Measurements from ENCODE around the gene TIAM2.
A peak's percentile ranks its signal among the peaks of the same experiment; 100 is the strongest.
"Not testable (repeated sequence)": the region's sequence is repeated elsewhere in the genome, so short reads cannot be mapped to it uniquely, and the experiment has no call there.

TIAM2 gene

GRCh38 chr6:154995254-154996015, at the start of gene TIAM2:
TSS of gene TIAM2 (plus strand) at chr6:154995315. CDS start at chr6:155129224, 133,909 bp downstream.
- Mint-ChIP-seq H3K4me3 (peak within 1 kb of the TSS; percentile 71), H3K36me3 (ENCODE audit: low read depth) (no peaks in the 10 kb centered on the region), H3K4me1 (ENCODE audit: low read depth) (peaks cover 11% of the 10 kb centered on the region), H3K27ac (peak within 1 kb of the TSS; percentile 27), H3K27me3 (ENCODE audit: low read depth) (peaks cover 10% of the 10 kb centered on the region), H3K9me3 (no peaks in the 10 kb centered on the region)
- peak; percentile 57 for DNase-seq (ENCODE audit: low spot score)

DNA sequence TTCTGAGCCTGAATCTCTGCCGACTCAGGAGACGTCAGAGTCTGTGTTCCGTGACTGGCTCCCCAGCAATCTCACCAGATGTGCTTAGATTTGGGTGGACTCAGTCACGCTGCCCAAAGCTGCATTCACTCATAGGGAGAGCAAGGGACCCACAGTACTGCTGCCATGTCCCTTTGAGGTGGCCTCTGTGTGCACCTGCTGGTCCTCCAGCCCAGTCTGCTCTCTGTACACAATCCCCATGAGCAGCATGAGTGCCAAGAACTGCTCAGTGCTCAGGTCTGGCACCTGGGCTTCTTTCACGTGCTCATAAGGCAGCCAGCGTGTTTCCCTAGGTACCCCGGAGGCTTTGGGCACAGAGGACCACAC, 44.2 kb upstream of the TIAM2 start:
- no peak for DNase-seq (ENCODE audit: low spot score)
- Mint-ChIP-seq H3K27ac (no peak overlapping the region), H3K4me1 (ENCODE audit: low read depth) (peaks cover 9% of the 10 kb centered on the region), H3K36me3 (ENCODE audit: low read depth) (peaks cover 7% of the 10 kb centered on the region), H3K9me3 (peaks cover 4% of the 10 kb centered on the region), H3K4me3 (no peak overlapping the region), H3K27me3 (ENCODE audit: low read depth) (no peaks in the 10 kb centered on the region)

- peaks cover 9% of the 10 kb centered on the region for H3K4me1 Mint-ChIP-seq (ENCODE audit: low read depth)
- H3K36me3 Mint-ChIP-seq (ENCODE audit: low read depth): peaks cover 7% of the 10 kb centered on the region
- no peaks in the 10 kb centered on the region for H3K27me3 Mint-ChIP-seq (ENCODE audit: low read depth)
- peak overlapping the region; percentile 55 for H3K27ac Mint-ChIP-seq
- DNase-seq (ENCODE audit: low spot score): no peak
- peak overlapping the region; percentile 2 for H3K4me3 Mint-ChIP-seq
- H3K9me3 Mint-ChIP-seq: peaks cover 4% of the 10 kb centered on the region
Measured at GRCh38 chr6:154951345-154952200, 43.5 kb upstream of the TIAM2 start.

GRCh38 chr6:154953644-154954043, 41.5 kb upstream of the TIAM2 start:
- H3K9me3 Mint-ChIP-seq: peaks cover 4% of the 10 kb centered on the region
- peaks cover 7% of the 10 kb centered on the region for H3K36me3 Mint-ChIP-seq (ENCODE audit: low read depth)
- H3K4me3 Mint-ChIP-seq: no peak overlapping the region
- no peak overlapping the region for H3K27ac Mint-ChIP-seq
- no peaks in the 10 kb centered on the region for H3K27me3 Mint-ChIP-seq (ENCODE audit: low read depth)
- H3K4me1 Mint-ChIP-seq (ENCODE audit: low read depth): peaks cover 9% of the 10 kb centered on the region
- no peak for DNase-seq (ENCODE audit: low spot score)

GRCh38 chr6:154954347-154954746, 40.8 kb upstream of the TIAM2 start:
- H3K4me3 Mint-ChIP-seq: no peak overlapping the region
- H3K27ac Mint-ChIP-seq: no peak overlapping the region
- peaks cover 9% of the 10 kb centered on the region for H3K4me1 Mint-ChIP-seq (ENCODE audit: low read depth)
- H3K27me3 Mint-ChIP-seq (ENCODE audit: low read depth): no peaks in the 10 kb centered on the region
- H3K9me3 Mint-ChIP-seq: no peaks in the 10 kb centered on the region
- H3K36me3 Mint-ChIP-seq (ENCODE audit: low read depth): peaks cover 3% of the 10 kb centered on the region
- no peak for DNase-seq (ENCODE audit: low spot score)

DNA sequence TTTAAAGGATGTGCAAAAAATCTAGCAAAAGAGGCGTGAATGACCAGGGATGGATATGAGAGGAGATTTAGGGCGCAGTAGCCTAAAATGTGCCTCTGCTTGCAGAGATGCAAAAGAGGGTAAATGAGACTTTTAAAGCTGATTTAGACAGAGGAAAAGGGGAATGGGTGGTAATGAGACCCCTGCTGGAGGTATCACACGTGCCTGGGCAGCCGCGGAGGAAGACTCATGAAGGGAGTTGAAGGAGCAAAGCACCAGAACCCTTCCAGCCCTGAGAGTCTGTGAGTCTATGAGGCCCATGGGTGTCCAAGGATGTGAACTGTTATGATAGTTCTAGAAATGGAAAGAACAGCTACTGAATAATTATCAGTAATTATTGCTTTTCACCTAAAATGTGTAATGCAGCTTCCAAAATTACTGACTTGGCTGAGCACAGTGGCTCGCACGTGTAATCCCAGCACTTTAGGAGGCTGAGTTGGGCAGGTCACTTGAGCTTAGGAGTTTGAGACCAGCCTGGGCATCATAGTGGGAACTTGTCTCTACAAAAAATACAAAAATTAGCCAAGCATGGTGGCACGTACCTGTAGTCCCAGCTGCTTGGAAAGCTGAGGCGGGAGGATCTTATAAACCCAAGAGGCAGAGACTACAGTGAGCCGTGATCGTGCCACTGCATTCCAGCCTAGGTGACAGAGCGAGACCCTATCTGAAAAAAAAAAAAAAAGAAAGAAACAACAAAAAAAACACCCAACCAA, 38.2 kb upstream of the TIAM2 start:
- Mint-ChIP-seq H3K36me3 (ENCODE audit: low read depth) (no peaks in the 10 kb centered on the region), H3K27ac (no peak overlapping the region), H3K27me3 (ENCODE audit: low read depth) (no peaks in the 10 kb centered on the region), H3K4me3 (no peak overlapping the region), H3K9me3 (no peaks in the 10 kb centered on the region), H3K4me1 (ENCODE audit: low read depth) (peaks cover 5% of the 10 kb centered on the region)
- no peak for DNase-seq (ENCODE audit: low spot score)

DNA sequence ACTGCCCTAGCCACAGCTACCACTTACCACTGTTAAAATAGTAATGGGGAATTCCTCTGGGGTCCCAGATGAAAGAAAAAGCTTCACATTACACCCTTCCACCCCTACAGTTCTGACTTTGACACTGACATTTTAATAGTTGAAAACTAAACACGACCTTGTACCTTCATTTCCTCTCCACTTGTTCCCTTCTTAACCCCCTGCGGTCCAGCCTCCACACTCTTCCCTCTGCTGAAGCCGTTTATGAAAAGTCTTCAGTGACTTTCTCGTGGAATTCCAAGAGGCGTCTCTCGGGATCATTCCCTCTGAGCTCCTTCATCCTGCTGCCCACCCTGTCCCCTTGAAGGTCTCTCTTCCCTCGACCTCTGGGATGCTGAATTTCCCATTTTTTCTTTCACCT, 36.6 kb upstream of the TIAM2 start:
- H3K36me3 Mint-ChIP-seq (ENCODE audit: low read depth): no peaks in the 10 kb centered on the region
- no peaks in the 10 kb centered on the region for H3K4me1 Mint-ChIP-seq (ENCODE audit: low read depth)
- DNase-seq (ENCODE audit: low spot score): no peak
- no peaks in the 10 kb centered on the region for H3K9me3 Mint-ChIP-seq
- H3K27me3 Mint-ChIP-seq (ENCODE audit: low read depth): no peaks in the 10 kb centered on the region
- no peak overlapping the region for H3K4me3 Mint-ChIP-seq
- H3K27ac Mint-ChIP-seq: no peak overlapping the region

- H3K4me1 Mint-ChIP-seq (ENCODE audit: low read depth): no peaks in the 10 kb centered on the region
- no peak overlapping the region for H3K4me3 Mint-ChIP-seq
- H3K36me3 Mint-ChIP-seq (ENCODE audit: low read depth): no peaks in the 10 kb centered on the region
- H3K27ac Mint-ChIP-seq: no peak overlapping the region
- H3K27me3 Mint-ChIP-seq (ENCODE audit: low read depth): no peaks in the 10 kb centered on the region
- no peaks in the 10 kb centered on the region for H3K9me3 Mint-ChIP-seq
- no peak for DNase-seq (ENCODE audit: low spot score)
Measured at GRCh38 chr6:154960299-154960843, 34.7 kb upstream of the TIAM2 start.

- Mint-ChIP-seq H3K27me3 (ENCODE audit: low read depth) (no peaks in the 10 kb centered on the region), H3K4me1 (ENCODE audit: low read depth) (no peaks in the 10 kb centered on the region), H3K4me3 (no peak overlapping the region), H3K36me3 (ENCODE audit: low read depth) (no peaks in the 10 kb centered on the region), H3K9me3 (no peaks in the 10 kb centered on the region), H3K27ac (no peak overlapping the region)
- no peak for DNase-seq (ENCODE audit: low spot score)
Measured at GRCh38 chr6:154960854-154961530, 34.1 kb upstream of the TIAM2 start.

GRCh38 chr6:154962753-154963152, 32.4 kb upstream of the TIAM2 start:
- DNase-seq (ENCODE audit: low spot score): no peak
- H3K27ac Mint-ChIP-seq: no peak overlapping the region
- no peaks in the 10 kb centered on the region for H3K36me3 Mint-ChIP-seq (ENCODE audit: low read depth)
- no peaks in the 10 kb centered on the region for H3K4me1 Mint-ChIP-seq (ENCODE audit: low read depth)
- H3K4me3 Mint-ChIP-seq: no peak overlapping the region
- no peaks in the 10 kb centered on the region for H3K9me3 Mint-ChIP-seq
- H3K27me3 Mint-ChIP-seq (ENCODE audit: low read depth): no peaks in the 10 kb centered on the region

GRCh38 chr6:154966065-154966770, 28.9 kb upstream of the TIAM2 start:
- not testable (repeated sequence) for H3K9me3 Mint-ChIP-seq; H3K4me3 Mint-ChIP-seq; H3K27ac Mint-ChIP-seq; H3K27me3 Mint-ChIP-seq (ENCODE audit: low read depth); H3K36me3 Mint-ChIP-seq (ENCODE audit: low read depth); H3K4me1 Mint-ChIP-seq (ENCODE audit: low read depth); DNase-seq (ENCODE audit: low spot score)

DNA sequence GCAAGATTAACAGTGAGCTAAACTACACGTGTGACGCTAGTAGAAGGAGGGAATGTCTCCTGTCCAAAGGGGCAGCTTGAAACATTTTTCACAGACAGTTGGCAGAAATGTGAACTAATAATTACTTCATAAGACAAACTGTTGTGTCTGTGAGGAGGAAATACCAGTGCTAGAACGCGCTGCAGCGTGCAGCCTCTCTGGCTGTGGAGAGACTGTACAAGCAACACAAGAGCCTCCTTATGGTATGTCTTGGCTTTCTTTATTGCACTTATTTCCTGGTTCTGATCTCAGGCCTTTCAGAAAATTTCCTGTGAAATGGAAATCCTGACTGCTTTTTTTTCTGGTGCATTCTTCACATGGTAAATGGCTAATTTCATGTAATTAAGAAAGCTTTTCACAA, 25.3 kb upstream of the TIAM2 start:
- no peaks in the 10 kb centered on the region for H3K36me3 Mint-ChIP-seq (ENCODE audit: low read depth)
- DNase-seq (ENCODE audit: low spot score): no peak

More for the DNA sequence above, 25.3 kb upstream of the TIAM2 start:
- Mint-ChIP-seq H3K4me1 (ENCODE audit: low read depth) (no peaks in the 10 kb centered on the region), H3K4me3 (no peak overlapping the region), H3K27ac (no peak overlapping the region), H3K9me3 (no peaks in the 10 kb centered on the region), H3K27me3 (ENCODE audit: low read depth) (no peaks in the 10 kb centered on the region)
